ENCODE measurements around the gene SS18. TPM values are rescaled to one million over a fixed set of nuclear protein-coding genes. Genes with fewer than 3 reads are reported as not detected.

The SS18 gene
- total and polyA plus RNA-seq, 4 donors, result 16.3 to 74.7 (median 34.5) TPM

DNA sequence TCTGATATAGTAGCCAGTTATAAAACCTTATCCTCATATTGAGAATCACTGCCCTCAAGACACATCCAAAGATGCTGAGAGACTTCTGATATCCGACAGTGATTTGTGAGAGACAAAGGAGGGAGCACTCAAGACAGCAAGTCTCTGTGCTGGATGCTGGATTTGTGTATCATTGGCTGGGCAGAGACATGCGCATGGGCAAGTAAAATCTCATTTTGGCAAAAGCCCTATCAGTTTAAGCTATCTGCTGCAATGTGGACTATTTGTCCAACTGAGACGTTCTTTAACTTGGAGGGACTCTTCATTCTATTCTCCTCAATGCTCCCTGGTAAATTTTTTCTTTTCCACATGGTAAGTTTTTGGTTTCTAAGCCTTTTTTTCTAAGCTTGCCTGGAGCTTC, 107.5 kb downstream of the SS18 start:
- DNase-seq (ENCODE audit: low spot score), result no peak
- WGBS, result 82% methylated on average over 3 of the region's 3 CpGs
- no peak overlapping the region for H3K9ac ChIP-seq (ENCODE audit: low read depth in 1 of 2, low read length in 2 of 2)
- H3K27ac ChIP-seq (ENCODE audit: low read depth in 1 of 2, low read length in 2 of 2), result no peak overlapping the region
- H3K9me3 ChIP-seq (ENCODE audit: control insufficient read depth in 4 of 4, low read length in 3 of 4), result no peaks in the 10 kb centered on the region
- no peaks in the 10 kb centered on the region for H3K4me1 ChIP-seq (ENCODE audit: control insufficient read depth in 4 of 4, insufficient read depth in 4 of 4, low read length in 3 of 4)
- H3K36me3 ChIP-seq (ENCODE audit: control insufficient read depth in 4 of 4, insufficient read depth in 3 of 4, low read depth in 1 of 4, low read length in 3 of 4), result no peaks in the 10 kb centered on the region
- no peak for TF ChIP-seq RAD21 (IDR thresholded peaks at IDR 0.05)
- TF ChIP-seq CTCF (IDR thresholded peaks at IDR 0.05; ENCODE audit: low read depth, low read length, missing input control), result no peak
- TF ChIP-seq GABPA (IDR thresholded peaks at IDR 0.05 in 1 of 2, conservative IDR thresholded peaks at IDR 0.05 in 1 of 2), result no peak
- TF ChIP-seq, protein P1, sequence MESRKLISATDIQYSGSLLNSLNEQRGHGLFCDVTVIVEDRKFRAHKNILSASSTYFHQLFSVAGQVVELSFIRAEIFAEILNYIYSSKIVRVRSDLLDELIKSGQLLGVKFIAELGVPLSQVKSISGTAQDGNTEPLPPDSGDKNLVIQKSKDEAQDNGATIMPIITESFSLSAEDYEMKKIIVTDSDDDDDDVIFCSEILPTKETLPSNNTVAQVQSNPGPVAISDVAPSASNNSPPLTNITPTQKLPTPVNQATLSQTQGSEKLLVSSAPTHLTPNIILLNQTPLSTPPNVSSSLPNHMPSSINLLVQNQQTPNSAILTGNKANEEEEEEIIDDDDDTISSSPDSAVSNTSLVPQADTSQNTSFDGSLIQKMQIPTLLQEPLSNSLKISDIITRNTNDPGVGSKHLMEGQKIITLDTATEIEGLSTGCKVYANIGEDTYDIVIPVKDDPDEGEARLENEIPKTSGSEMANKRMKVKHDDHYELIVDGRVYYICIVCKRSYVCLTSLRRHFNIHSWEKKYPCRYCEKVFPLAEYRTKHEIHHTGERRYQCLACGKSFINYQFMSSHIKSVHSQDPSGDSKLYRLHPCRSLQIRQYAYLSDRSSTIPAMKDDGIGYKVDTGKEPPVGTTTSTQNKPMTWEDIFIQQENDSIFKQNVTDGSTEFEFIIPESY (IDR thresholded peaks at IDR 0.05), result no peak
- no peak for TF ChIP-seq HNF4A (conservative IDR thresholded peaks at IDR 0.05)
- TF ChIP-seq NR2F2 (IDR thresholded peaks at IDR 0.05), result no peak
- TF ChIP-seq MAX (IDR thresholded peaks at IDR 0.05), result no peak
- TF ChIP-seq, protein P2, sequence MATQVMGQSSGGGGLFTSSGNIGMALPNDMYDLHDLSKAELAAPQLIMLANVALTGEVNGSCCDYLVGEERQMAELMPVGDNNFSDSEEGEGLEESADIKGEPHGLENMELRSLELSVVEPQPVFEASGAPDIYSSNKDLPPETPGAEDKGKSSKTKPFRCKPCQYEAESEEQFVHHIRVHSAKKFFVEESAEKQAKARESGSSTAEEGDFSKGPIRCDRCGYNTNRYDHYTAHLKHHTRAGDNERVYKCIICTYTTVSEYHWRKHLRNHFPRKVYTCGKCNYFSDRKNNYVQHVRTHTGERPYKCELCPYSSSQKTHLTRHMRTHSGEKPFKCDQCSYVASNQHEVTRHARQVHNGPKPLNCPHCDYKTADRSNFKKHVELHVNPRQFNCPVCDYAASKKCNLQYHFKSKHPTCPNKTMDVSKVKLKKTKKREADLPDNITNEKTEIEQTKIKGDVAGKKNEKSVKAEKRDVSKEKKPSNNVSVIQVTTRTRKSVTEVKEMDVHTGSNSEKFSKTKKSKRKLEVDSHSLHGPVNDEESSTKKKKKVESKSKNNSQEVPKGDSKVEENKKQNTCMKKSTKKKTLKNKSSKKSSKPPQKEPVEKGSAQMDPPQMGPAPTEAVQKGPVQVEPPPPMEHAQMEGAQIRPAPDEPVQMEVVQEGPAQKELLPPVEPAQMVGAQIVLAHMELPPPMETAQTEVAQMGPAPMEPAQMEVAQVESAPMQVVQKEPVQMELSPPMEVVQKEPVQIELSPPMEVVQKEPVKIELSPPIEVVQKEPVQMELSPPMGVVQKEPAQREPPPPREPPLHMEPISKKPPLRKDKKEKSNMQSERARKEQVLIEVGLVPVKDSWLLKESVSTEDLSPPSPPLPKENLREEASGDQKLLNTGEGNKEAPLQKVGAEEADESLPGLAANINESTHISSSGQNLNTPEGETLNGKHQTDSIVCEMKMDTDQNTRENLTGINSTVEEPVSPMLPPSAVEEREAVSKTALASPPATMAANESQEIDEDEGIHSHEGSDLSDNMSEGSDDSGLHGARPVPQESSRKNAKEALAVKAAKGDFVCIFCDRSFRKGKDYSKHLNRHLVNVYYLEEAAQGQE (IDR thresholded peaks at IDR 0.05), result no peak
- H3K4me3 ChIP-seq (ENCODE audit: low read depth in 1 of 3, low read length in 3 of 3), result no peak overlapping the region
- no peaks in the 10 kb centered on the region for H3K27me3 ChIP-seq (ENCODE audit: control insufficient read depth in 4 of 4, insufficient read depth in 4 of 4, low read length in 3 of 4)

GRCh38 chr18:25982153-25982552, 108.3 kb downstream of the SS18 start:
- no peak for TF ChIP-seq HNF4G (IDR thresholded peaks at IDR 0.05)
- no peak for TF ChIP-seq MAX (IDR thresholded peaks at IDR 0.05)
- TF ChIP-seq RAD21 (IDR thresholded peaks at IDR 0.05), result no peak
- TF ChIP-seq FOXA2 (IDR thresholded peaks at IDR 0.05), result no peak
- TF ChIP-seq GABPA (IDR thresholded peaks at IDR 0.05 in 1 of 2, conservative IDR thresholded peaks at IDR 0.05 in 1 of 2), result no peak
- TF ChIP-seq EGR1 (IDR thresholded peaks at IDR 0.05; ENCODE audit: low read depth in 2 of 2), result no peak
- TF ChIP-seq, protein P2 (IDR thresholded peaks at IDR 0.05), result no peak
- TF ChIP-seq FOXA1 (IDR thresholded peaks at IDR 0.05), result no peak
- TF ChIP-seq YY1 (IDR thresholded peaks at IDR 0.05), result no peak
- no peak for TF ChIP-seq TAF1 (conservative IDR thresholded peaks at IDR 0.05)
- TF ChIP-seq RXRA (IDR thresholded peaks at IDR 0.05), result no peak
- WGBS, result 63% methylated on average over 1 of the region's 1 CpG

More at GRCh38 chr18:25982153-25982552, 108.3 kb downstream of the SS18 start:
- Histone ChIP-seq H3K4me3 (ENCODE audit: low read depth in 1 of 3, low read length in 3 of 3) (no peak overlapping the region), H3K27ac (ENCODE audit: low read depth in 1 of 2, low read length in 2 of 2) (no peak overlapping the region), H3K4me1 (ENCODE audit: control insufficient read depth in 4 of 4, insufficient read depth in 4 of 4, low read length in 3 of 4) (no peaks in the 10 kb centered on the region), H3K27me3 (ENCODE audit: control insufficient read depth in 4 of 4, insufficient read depth in 4 of 4, low read length in 3 of 4) (no peaks in the 10 kb centered on the region), H3K9me3 (ENCODE audit: control insufficient read depth in 4 of 4, low read length in 3 of 4) (no peaks in the 10 kb centered on the region), H3K36me3 (ENCODE audit: control insufficient read depth in 4 of 4, insufficient read depth in 3 of 4, low read depth in 1 of 4, low read length in 3 of 4) (no peaks in the 10 kb centered on the region), H3K9ac (ENCODE audit: low read depth in 1 of 2, low read length in 2 of 2) (no peak overlapping the region)
- no peak for DNase-seq (ENCODE audit: low spot score)
